CD1c-positive myeloid dendritic cell (primary cell): ENCODE results near the gene USP1.
A peak's percentile ranks its signal among the peaks of the same experiment; 100 is the strongest.

Experiments
- DNase-seq: peaks from one replicate; pipeline ENCODE4 v3.0.0-alpha.2; 2016; ENCODE audit errors: extremely low spot score

USP1 gene

GRCh38 chr1:62426794-62427193, 10.1 kb upstream of the USP1 start:
- DNase-seq, result no peak

- no peak for DNase-seq
Observed at GRCh38 chr1:62428351-62428750, 8.5 kb upstream of the USP1 start.

- no peak for DNase-seq
Observed at GRCh38 chr1:62429581-62429980, 7.3 kb upstream of the USP1 start.

- no peak for DNase-seq
Observed at GRCh38 chr1:62433861-62434617, 2.8 kb upstream of the USP1 start.

DNA sequence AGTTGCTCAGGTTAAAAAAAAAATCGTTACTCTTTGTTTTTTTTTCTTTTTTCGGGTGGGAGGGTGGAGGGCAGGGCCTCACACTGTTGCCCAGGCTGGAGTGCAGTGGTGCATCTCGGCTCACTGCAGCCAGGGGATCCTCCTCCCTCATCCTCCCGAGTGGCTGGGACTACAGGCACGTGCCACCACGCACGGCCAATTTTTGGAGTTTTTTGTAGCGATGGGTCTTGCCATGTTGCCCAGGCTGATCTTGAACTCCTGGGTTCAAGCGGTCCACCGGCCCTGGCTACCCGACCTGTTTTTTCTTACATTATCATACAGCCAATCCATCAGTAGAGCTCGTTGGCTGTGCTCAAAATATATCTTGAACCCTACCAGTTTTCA, 2.2 kb upstream of the USP1 start:
- no peak for DNase-seq

GRCh38 chr1:62435231-62436038, 1.4 kb upstream of the USP1 start:
- no peak for DNase-seq

DNA sequence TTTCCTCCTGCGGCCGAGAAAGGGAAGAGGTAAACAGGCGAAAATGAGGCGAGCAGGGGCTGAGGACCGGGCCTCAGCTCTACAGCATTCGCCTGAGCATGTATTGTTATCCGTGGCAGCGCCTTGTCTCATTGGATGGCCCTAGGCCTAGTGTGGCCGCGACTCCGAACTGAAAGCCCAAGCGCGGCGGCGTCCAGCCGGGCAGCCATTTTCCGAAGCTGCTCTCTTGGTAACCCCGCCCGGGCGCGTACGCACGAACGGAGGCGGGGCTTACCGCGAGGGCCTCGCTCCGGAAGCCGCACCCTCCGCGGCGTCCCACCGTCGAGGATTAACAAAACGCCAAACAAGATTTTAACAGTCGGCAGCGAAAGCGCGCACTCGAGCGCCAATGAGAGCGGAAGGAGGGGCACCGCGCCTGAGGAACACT, 797 bp upstream of the USP1 start:
- DNase-seq, result peak; percentile 99

DNA sequence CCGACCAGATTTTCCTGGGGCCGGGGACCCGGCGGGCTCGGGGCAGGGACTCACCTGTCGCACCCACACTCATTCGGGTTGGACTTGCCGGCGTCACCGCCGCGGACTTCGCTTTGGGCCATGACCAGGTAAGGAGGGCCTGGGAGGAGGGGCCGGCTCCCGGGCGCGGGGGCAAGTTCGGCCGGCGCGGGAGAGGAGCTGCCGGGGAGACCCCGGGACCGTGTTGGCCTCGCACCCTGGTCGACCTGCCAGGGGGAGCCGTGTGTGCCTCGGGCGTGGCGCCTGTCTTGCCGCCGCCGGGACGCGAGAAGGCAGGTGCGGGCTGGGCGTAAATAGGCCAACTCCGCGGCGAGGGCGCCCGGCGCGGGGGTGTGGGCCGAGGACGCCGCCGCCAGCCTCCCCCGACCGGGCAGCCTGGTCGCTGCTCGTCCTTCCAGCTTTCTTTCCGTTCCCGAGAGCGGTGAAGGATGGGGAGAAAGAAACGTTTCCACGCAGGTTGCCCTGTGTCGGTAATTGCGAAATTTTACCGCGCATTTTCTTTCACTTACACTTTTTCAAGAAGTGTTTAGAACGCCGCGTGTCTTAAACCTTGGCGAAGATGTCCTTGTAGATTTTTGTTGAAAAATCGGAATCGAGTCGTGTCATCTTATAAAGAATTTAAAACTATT, 558 bp downstream of the USP1 start:
- DNase-seq, result peak; percentile 45

- DNase-seq, result no peak
Observed at GRCh38 chr1:62438163-62438562, 1.3 kb downstream of the USP1 start.

DNA sequence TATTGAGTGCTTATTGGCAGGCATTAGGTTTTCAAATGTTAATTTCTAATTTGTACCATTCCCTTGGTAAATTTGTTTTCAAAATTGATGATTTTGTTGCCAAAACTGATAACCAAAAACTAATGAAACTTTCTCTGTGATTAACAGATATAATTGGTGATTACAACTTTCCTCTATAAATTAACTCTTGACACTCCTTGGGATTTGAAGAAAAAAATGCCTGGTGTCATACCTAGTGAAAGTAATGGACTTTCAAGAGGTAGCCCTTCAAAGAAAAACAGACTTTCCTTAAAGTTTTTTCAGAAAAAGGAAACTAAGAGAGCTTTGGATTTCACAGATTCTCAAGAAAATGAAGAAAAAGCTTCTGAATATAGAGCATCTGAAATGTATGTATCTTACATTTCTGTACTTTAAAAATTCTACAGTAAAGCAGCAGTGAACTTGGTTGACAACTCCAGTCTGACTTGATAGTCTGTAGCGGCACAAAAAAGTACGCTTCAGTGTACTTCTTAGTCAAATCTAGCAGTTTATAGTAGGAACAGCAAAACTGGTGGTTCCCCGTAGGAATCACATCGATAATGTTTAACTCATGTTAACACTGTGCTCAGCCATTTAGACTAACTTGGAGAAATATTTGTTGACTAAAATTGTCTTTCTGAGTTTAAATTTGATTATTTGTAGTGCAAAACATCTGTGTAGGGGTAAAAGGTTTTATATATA, 3.0 kb downstream of the USP1 start:
- no peak for DNase-seq

GRCh38 chr1:62444701-62445100, 7.9 kb downstream of the USP1 start:
- DNase-seq, result no peak

- no peak for DNase-seq
Observed at GRCh38 chr1:62448221-62448933, 11.5 kb downstream of the USP1 start.

GRCh38 chr1:62450301-62450700, 13.5 kb downstream of the USP1 start:
- DNase-seq, result no peak

GRCh38 chr1:62452951-62453350, 16.1 kb downstream of the USP1 start:
- no peak for DNase-seq

GRCh38 chr1:62457955-62458354, 21.1 kb downstream of the USP1 start:
- DNase-seq, result no peak

GRCh38 chr1:62462370-62462769, 25.5 kb downstream of the USP1 start:
- DNase-seq, result no peak

- DNase-seq, result no peak
Observed at GRCh38 chr1:62467092-62467491, 30.2 kb downstream of the USP1 start.

DNA sequence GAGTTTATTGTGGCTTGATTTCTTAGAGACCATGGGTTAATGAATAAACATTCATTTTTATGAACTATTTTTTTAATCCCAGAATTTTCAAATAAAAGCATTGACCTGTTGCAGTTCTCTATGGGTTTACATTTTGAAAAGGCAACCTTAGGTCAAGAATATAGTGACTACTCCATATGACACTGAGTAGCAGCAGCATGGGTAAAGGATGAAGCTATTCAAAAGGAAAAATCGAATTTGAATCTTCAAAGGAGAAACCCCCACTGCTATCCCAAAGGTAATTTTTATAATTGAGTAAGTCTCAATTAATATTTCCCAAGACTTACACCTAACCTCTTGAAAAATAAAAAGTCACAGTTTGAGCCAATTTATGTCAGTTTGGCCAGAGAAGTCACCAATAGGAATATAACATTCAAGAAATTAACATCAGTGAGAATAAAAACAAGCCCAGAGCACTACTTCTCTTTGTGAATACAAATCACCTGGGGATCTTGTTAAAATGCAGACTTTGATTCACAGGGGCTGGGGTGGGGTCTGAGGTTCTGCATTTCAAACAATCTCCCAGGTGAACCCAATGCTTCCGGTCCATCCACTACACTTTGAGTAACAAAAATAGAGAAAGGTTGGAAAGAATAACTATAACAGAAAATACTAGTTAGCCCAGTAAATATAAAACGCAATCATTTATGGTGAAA, 39.8 kb downstream of the USP1 start:
- DNase-seq, result no peak

GRCh38 chr1:62481681-62482080, 44.8 kb downstream of the USP1 start:
- DNase-seq, result no peak

DNA sequence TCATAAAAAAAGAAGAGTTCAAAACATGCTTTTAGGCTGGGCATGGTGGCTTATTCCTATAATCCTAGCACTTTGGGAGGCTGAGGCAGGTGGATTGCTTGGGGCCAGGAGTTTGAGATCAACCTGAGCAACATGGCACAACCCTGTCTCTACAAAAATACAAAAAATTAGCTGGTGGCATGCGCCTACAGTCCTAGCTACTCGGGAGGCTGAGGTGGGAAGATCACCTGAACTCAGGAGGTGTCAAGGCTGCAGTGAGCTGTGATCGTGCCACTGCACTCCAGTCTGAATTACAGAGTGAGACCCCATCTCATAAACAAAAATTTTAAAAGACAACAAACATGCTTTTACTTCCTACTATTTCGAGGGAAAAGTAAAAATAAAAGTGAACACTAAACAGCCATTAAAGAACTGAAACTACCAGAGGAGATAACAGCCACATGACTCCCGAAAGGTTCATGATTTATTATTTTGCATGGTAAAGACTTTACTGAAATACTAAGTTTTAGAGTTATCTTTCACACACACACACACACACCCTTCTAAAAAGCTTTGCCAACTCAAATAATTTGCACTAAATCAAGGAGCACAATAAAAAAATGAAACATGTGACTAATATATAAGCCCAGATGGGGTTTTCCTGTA, 48.1 kb downstream of the USP1 start:
- no peak for DNase-seq
